K562 (cell line): ENCODE data around the gene DST. TPM values are rescaled to one million over a fixed set of nuclear protein-coding genes. Genes with fewer than 3 reads are reported as not detected.

Experiments used
- ESRRB ChIP-seq: fragments of 250-450 bp; sonication (Bioruptor Pico); IDR thresholded peaks from 2 replicates; pipeline ENCODE4 v1.5.0; 2020; ENCODE audit warnings: mild to moderate bottlenecking, moderate library complexity, borderline replicate concordance
- MCM7 ChIP-seq, 2 experiments: fragments of 450-650 bp; IDR thresholded peaks; 2 replicates each; pipeline ENCODE4 v1.6.1; 2016 to 2018
- POLR2A ChIP-seq: fragments of 450-650 bp; conservative IDR thresholded peaks from 2 replicates; pipeline ENCODE4 v1.6.1; 2016
- SIN3B ChIP-seq: fragments of 450-650 bp; IDR thresholded peaks from 2 replicates; pipeline ENCODE4 v1.6.1; 2017; ENCODE audit warnings: low read depth, mild to moderate bottlenecking, moderate library complexity
- SMAD1 ChIP-seq: fragments of 150-350 bp; IDR thresholded peaks from 2 replicates; pipeline ENCODE4 v1.6.1; 2014; ENCODE audit warnings: low read length, low read depth; ENCODE audit not compliant: partially characterized antibody
- ZC3H11A ChIP-seq: IDR thresholded peaks from 2 replicates; pipeline ENCODE4 v1.6.1; 2012; ENCODE audit warnings: low read depth, low read length, improper control_type of control experiment
- ZNF253 ChIP-seq: fragments of 250-450 bp; sonication (Bioruptor Pico); conservative IDR thresholded peaks from 2 replicates; pipeline ENCODE4 v1.6.1; 2021; ENCODE audit warnings: mild to moderate bottlenecking
- polyA plus RNA-seq, 8 experiments: library from polyadenylated mRNA; depleted of rRNA in 4 of 8; stranded (reverse) in 5 of 8; unstranded in 3 of 8; fragments of >200 nt; fragmentation: Nextera tagmentation in 2 of 8; fragmentation: Illumina TruSeq in 1 of 8; extraction: Ambion mirVana in 2 of 8; extraction: Trizol in 1 of 8; gene quantifications; 2 replicates each; pipeline versions ENCODE4 v1.2.1 to v1.2.3, GENCODE V29; 2011 to 2014; ENCODE audit warnings: inconsistent platforms in 1 of 8, missing spikeins in 1 of 8
- total RNA-seq, 7 experiments: library from RNA; depleted of rRNA in 6 of 7; stranded (reverse); fragments of >200 nt in 6 of 7; fragmentation: Illumina TruSeq in 2 of 7; extraction: Trizol in 2 of 7; gene quantifications; 2 replicates each; pipeline versions ENCODE4 v1.2.1 to v1.2.3, GENCODE V29; 2011 to 2021; ENCODE audit warnings: low replicate concordance in 1 of 7
- TF ChIP-seq, protein P1 (sequence below): fragments of 450-650 bp; IDR thresholded peaks from 2 replicates; pipeline ENCODE4 v1.6.1; 2017; ENCODE audit warnings: antibody characterized with exemption, mild to moderate bottlenecking
- TF ChIP-seq, protein P2 (sequence below): fragments of 450-650 bp; IDR thresholded peaks from 2 replicates; pipeline ENCODE4 v1.6.1; 2016; ENCODE audit warnings: low read depth, mild to moderate bottlenecking, moderate library complexity

The DST gene
- total and polyA plus RNA-seq, 9 of the 15 experiments (the other 6 are each of a cell fraction or from before 2014, with no cell fraction given), result 5.2 to 21.9 (median 13.3) TPM

DNA sequence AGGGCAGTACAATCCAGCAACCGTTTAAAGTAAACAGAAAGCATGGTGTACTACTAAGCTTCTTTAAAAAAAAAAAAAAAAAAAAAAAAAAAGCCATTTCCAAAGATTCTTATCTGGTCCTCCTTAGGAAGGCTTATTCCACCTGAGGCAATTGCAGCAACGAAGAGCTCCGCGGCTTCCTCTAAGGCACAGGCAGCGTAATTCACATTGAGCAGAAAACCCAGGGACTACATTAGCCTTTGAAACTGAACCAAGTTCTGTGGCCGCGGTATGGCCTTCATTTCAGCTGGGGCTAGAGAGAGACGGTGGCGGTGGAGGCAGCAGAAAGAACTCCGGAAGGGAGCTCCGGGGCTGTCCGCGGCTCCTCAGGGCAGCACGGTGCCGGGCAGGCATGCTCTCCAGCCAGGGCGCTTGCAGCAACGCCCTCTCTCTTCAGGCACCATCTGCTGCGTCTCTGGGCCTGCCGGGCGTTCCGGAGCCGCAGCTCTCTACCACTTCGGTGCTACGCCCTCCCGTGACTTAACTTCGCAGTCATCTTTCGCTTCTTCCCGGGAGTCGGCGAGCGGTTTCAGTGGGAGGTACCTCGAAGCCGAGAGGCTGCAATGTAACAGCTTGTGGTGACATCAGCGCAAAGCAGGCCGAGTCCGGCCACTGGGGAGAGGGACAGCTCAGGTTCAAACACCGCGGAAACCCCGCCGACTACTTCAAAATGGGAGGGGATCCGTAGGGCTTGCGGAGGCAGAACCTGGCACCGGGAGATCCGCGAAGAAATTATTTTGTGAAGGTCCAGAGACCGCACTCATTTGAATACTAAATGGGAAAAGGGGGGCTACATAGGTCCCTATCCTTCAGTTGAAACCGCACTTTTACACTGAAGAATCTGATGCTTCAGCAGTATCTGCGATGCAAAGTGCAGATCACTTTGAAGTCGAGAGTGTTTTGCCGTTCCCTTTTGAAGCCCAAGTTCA lies 100.0 kb downstream of the DST start (continued):
- TF ChIP-seq, protein P1, sequence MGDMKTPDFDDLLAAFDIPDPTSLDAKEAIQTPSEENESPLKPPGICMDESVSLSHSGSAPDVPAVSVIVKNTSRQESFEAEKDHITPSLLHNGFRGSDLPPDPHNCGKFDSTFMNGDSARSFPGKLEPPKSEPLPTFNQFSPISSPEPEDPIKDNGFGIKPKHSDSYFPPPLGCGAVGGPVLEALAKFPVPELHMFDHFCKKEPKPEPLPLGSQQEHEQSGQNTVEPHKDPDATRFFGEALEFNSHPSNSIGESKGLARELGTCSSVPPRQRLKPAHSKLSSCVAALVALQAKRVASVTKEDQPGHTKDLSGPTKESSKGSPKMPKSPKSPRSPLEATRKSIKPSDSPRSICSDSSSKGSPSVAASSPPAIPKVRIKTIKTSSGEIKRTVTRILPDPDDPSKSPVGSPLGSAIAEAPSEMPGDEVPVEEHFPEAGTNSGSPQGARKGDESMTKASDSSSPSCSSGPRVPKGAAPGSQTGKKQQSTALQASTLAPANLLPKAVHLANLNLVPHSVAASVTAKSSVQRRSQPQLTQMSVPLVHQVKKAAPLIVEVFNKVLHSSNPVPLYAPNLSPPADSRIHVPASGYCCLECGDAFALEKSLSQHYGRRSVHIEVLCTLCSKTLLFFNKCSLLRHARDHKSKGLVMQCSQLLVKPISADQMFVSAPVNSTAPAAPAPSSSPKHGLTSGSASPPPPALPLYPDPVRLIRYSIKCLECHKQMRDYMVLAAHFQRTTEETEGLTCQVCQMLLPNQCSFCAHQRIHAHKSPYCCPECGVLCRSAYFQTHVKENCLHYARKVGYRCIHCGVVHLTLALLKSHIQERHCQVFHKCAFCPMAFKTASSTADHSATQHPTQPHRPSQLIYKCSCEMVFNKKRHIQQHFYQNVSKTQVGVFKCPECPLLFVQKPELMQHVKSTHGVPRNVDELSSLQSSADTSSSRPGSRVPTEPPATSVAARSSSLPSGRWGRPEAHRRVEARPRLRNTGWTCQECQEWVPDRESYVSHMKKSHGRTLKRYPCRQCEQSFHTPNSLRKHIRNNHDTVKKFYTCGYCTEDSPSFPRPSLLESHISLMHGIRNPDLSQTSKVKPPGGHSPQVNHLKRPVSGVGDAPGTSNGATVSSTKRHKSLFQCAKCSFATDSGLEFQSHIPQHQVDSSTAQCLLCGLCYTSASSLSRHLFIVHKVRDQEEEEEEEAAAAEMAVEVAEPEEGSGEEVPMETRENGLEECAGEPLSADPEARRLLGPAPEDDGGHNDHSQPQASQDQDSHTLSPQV, result no peak
- TF ChIP-seq ZC3H11A (no peak), SMAD1 (no peak), ZNF253 (CRISPR knock-in tag) (no peak), MCM7 (IDR thresholded peaks at IDR 0.05) (no peak), ESRRB (no peak), SIN3B (no peak), POLR2A (peak; percentile 89)
- TF ChIP-seq, protein P2, sequence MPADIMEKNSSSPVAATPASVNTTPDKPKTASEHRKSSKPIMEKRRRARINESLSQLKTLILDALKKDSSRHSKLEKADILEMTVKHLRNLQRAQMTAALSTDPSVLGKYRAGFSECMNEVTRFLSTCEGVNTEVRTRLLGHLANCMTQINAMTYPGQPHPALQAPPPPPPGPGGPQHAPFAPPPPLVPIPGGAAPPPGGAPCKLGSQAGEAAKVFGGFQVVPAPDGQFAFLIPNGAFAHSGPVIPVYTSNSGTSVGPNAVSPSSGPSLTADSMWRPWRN, result no peak
- TF ChIP-seq, all 486 proteins: peak for 147
